Caco-2 (cell line): ENCODE results near the gene TSPAN17. TPM values are rescaled to one million over a fixed set of nuclear protein-coding genes. Genes with fewer than 3 reads are reported as not detected.

ENCODE experiments used
- BruUV-seq: library from RNA; stranded (reverse); fragments of 400-500 nt; replicated peaks from 2 replicates; lab custom pipeline; 2021; lab: Mats Ljungman, UMichigan
- CTCF ChIA-PET: fragments of 300-600 bp; sonication (Branson Sonifier 250); formaldehyde crosslinking; loops from one replicate; lab custom pipeline; 2022; ENCODE audit warnings: antibody characterized with exemption; lab: Charles Lee
- POLR2A ChIA-PET: fragments of 300-600 bp; sonication (Branson Sonifier 250); formaldehyde crosslinking; loops from one replicate; lab custom pipeline; 2022; ENCODE audit warnings: antibody characterized with exemption; lab: Charles Lee
- DNase-seq, 2 experiments: peaks; one replicate each; pipeline versions ENCODE4 v3.0.0 to v3.0.0-alpha.2; 2020 to 2022
- H3K27me3 ChIP-seq: replicated peaks from 2 replicates; pipeline ENCODE4 v1.6.0; 2011; ENCODE audit warnings: low read length; ENCODE audit not compliant: control insufficient read depth, insufficient read depth
- H3K36me3 ChIP-seq: 2 replicates; pipeline ENCODE4 v1.5.1; 2011; ENCODE audit warnings: low read length; ENCODE audit not compliant: control insufficient read depth, insufficient read depth
- H3K4me1 ChIP-seq: fragments of 250-450 bp; sonication (Bioruptor Pico); 2 replicates; pipeline ENCODE4 v1.5.1; 2020; ENCODE audit warnings: mild to moderate bottlenecking
- H3K4me3 ChIP-seq: 2 replicates; pipeline ENCODE4 v1.5.1; 2011; ENCODE audit warnings: low read depth, mild to moderate bottlenecking, control low read depth, low read length
- H3K9me3 ChIP-seq: fragments of 250-450 bp; sonication (Bioruptor Pico); 2 replicates; pipeline ENCODE4 v1.5.1; 2020; ENCODE audit warnings: mild to moderate bottlenecking, moderate library complexity
- H3K27ac Mint-ChIP-seq: one replicate; pipeline ENCODE4 v1.8.0; 2022; ENCODE audit warnings: mixed read lengths; ENCODE audit not compliant: unreplicated experiment
- H3K27me3 Mint-ChIP-seq: one replicate; pipeline ENCODE4 v1.8.0; 2022; ENCODE audit warnings: mixed read lengths; ENCODE audit not compliant: insufficient read depth, unreplicated experiment
- H3K36me3 Mint-ChIP-seq: one replicate; pipeline ENCODE4 v1.8.0; 2022; ENCODE audit warnings: mild to moderate bottlenecking, mixed read lengths; ENCODE audit not compliant: insufficient read depth, unreplicated experiment
- H3K4me1 Mint-ChIP-seq: one replicate; pipeline ENCODE4 v1.8.0; 2022; ENCODE audit warnings: low read depth, mixed read lengths; ENCODE audit not compliant: unreplicated experiment
- H3K4me3 Mint-ChIP-seq: one replicate; pipeline ENCODE4 v1.8.0; 2022; ENCODE audit warnings: mild to moderate bottlenecking, moderate library complexity, mixed read lengths; ENCODE audit not compliant: unreplicated experiment
- H3K9me3 Mint-ChIP-seq: one replicate; pipeline ENCODE4 v1.8.0; 2022; ENCODE audit warnings: mixed read lengths; ENCODE audit not compliant: unreplicated experiment
- intact Hi-C: fragments of 100-400 bp; cut with micrococcal nuclease; formaldehyde crosslinking; loops from one replicate; pipeline ENCODE4 v1.10.0; 2022; ENCODE audit not compliant: unreplicated experiment
- total RNA-seq: library from RNA; stranded (reverse); gene quantifications from 2 replicates; pipeline ENCODE4 v1.2.3, GENCODE V29; 2022
- TF ChIP-seq, protein P1 (sequence below), 2 experiments: fragments of 200-600 bp in 1 of 2; IDR thresholded peaks; 1 replicate in 1 of 2; 2 replicates in 1 of 2; pipeline versions ENCODE4 v1.5.1 to v1.8.0; 2011 to 2022; ENCODE audit warnings: antibody characterized with exemption in 1 of 2, control low read depth in 1 of 2, inconsistent platforms in 1 of 2, low read depth in 1 of 2, low read length in 1 of 2, mild to moderate bottlenecking in 1 of 2, moderate library complexity in 1 of 2; ENCODE audit not compliant: insufficient read depth in 1 of 2, severe bottlenecking in 1 of 2, unreplicated experiment in 1 of 2

The TSPAN17 gene
- total RNA-seq, 1 experiment from 2014 or later, result 20.5 TPM

DNA sequence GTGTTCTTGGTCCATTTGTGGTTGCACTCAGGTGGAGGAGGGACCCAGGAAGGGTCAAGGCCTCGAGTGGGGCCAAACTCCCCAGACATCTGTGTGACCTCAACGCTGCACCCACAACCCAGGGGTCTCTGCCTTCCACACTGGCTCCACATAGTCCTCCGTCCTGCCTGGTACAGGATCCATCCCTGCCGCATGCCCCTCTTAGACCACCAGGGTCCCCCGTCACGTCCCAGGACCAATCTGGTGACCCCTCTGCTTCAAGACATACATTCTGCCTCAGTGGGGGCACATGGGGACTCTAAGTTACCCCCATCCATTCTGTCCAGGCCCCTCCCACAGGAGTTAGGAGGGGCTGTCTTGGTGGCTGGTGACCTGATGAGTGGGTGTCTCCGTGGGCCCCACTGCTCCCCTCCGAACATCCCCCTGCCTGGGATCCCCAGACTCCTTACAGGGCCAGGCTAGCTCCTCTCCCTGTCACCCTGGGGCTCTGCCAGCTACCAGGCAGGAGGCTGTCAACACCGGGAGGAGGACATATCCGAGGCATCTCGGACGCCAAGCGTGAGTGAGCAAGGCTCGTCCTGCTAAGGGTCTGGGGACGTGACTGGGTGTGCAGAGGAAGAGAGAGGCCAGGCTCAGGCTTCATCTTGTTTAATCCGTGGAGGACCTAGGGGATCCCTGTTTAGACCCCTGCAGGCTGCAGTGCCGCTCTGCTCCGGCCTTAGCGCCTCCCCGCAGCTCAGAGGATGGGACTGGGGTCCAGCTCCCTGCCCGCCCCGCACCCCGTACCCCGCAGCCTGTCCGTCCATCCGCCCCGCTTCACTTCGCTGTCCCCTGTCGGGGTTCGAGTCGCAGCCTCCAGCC is 32.3 kb downstream of the TSPAN17 start:
- Mint-ChIP-seq H3K9me3 (no peaks in the 10 kb centered on the region), H3K27ac (no peak overlapping the region), H3K27me3 (peaks cover 7% of the 10 kb centered on the region), H3K4me3 (no peak overlapping the region), H3K36me3 (no peaks in the 10 kb centered on the region), H3K4me1 (no peaks in the 10 kb centered on the region)
- Histone ChIP-seq H3K27me3 (no peaks in the 10 kb centered on the region), H3K36me3 (no peaks in the 10 kb centered on the region), H3K4me3 (no peak overlapping the region), H3K9me3 (no peaks in the 10 kb centered on the region; the same call in 1 of the 2 replicates), H3K4me1 (no peaks in the 10 kb centered on the region)
- intact Hi-C loops, result no loop called here
- TF ChIP-seq, protein P1, sequence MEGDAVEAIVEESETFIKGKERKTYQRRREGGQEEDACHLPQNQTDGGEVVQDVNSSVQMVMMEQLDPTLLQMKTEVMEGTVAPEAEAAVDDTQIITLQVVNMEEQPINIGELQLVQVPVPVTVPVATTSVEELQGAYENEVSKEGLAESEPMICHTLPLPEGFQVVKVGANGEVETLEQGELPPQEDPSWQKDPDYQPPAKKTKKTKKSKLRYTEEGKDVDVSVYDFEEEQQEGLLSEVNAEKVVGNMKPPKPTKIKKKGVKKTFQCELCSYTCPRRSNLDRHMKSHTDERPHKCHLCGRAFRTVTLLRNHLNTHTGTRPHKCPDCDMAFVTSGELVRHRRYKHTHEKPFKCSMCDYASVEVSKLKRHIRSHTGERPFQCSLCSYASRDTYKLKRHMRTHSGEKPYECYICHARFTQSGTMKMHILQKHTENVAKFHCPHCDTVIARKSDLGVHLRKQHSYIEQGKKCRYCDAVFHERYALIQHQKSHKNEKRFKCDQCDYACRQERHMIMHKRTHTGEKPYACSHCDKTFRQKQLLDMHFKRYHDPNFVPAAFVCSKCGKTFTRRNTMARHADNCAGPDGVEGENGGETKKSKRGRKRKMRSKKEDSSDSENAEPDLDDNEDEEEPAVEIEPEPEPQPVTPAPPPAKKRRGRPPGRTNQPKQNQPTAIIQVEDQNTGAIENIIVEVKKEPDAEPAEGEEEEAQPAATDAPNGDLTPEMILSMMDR (IDR thresholded peaks at IDR 0.05; ENCODE audit: insufficient read depth in 1 of 2, low read depth in 1 of 2, low read length in 1 of 2, severe bottlenecking in 1 of 2, unreplicated experiment in 1 of 2), result no peak
- no peak for DNase-seq
- POLR2A ChIA-PET, result no interaction called here
- CTCF ChIA-PET, result interaction anchor here (2.6 kb wide), 1 partner anchor 19 kb away, joined by 7 read pairs; no protein-coding TSS in a partner anchor
- BruUV-seq, result no TSS peak

DNA sequence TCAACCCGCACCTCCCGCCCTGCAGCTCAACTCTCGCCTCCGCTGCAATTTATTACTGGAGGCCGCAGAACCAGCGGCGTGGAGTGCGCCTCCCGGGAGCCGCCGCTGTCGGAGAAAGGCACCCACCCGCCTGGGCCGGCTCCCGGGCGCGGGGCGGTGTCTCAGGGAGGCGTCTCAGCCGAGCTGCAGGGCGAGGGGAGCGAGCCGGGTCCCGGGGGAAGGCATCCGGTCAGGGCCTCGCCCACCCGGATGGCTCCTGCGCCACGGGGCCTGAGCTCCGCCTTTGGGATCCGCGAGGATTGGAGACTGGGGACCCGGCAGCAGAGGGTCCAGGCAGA is 32.9 kb downstream of the TSPAN17 start:
- CTCF ChIA-PET, result interaction anchor here (2.6 kb wide), 1 partner anchor 20 kb away, joined by 7 read pairs; no protein-coding TSS in a partner anchor
- BruUV-seq, result no TSS peak
- H3K27me3 Mint-ChIP-seq, result peaks cover 10% of the 10 kb centered on the region
- TF ChIP-seq, protein P1 (IDR thresholded peaks at IDR 0.05; ENCODE audit: insufficient read depth in 1 of 2, low read depth in 1 of 2, low read length in 1 of 2, severe bottlenecking in 1 of 2, unreplicated experiment in 1 of 2), result no peak
- no peak for DNase-seq
- no peaks in the 10 kb centered on the region for H3K4me1 Mint-ChIP-seq
- H3K27ac Mint-ChIP-seq, result no peak overlapping the region
- H3K36me3 ChIP-seq, result no peaks in the 10 kb centered on the region
- H3K4me3 Mint-ChIP-seq, result no peak overlapping the region
- no peak overlapping the region for H3K4me3 ChIP-seq
- no peaks in the 10 kb centered on the region for H3K27me3 ChIP-seq
- intact Hi-C loops, result no loop called here
- no peaks in the 10 kb centered on the region for H3K4me1 ChIP-seq
- peaks cover 2% of the 10 kb centered on the region; the same call in 1 of the 2 replicates for H3K9me3 ChIP-seq
- no peaks in the 10 kb centered on the region for H3K36me3 Mint-ChIP-seq
- H3K9me3 Mint-ChIP-seq, result no peaks in the 10 kb centered on the region
- POLR2A ChIA-PET, result no interaction called here

DNA sequence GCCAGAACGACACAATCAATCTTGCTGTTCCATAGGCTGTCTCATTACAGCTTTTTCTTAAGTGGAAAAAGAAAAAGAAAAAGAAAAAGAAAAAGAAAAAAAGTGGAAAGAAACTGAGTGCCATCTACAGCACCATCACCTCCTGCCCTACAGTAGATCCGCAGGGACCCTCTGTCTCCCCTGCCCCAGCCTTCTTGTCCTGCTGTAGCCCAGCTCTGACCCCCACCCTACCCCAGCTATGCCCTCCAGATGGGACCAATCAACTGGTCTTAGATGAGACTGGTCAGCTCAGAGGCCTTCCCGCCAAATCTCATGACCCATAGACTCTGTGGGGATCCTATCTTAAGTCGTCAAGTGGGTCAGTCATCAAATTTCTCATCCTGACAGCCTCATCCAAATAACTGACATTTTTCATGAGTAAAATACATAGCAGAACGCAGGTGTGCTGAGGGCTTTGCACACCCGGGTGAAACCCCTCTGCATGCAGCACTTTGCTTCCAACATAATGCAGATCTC is 34.8 kb downstream of the TSPAN17 start:
- no peak for DNase-seq
- no peak overlapping the region for H3K27ac Mint-ChIP-seq
- H3K4me1 Mint-ChIP-seq, result no peaks in the 10 kb centered on the region
- intact Hi-C loops, result no loop called here
- H3K36me3 ChIP-seq, result no peaks in the 10 kb centered on the region
- H3K9me3 ChIP-seq, result peaks cover 4% of the 10 kb centered on the region
- CTCF ChIA-PET, result interaction anchor here (2.6 kb wide), 1 partner anchor 21 kb away, joined by 7 read pairs; no protein-coding TSS in a partner anchor
- H3K27me3 ChIP-seq, result no peaks in the 10 kb centered on the region
- BruUV-seq, result no TSS peak
- H3K4me1 ChIP-seq, result no peaks in the 10 kb centered on the region
- H3K27me3 Mint-ChIP-seq, result peaks cover 11% of the 10 kb centered on the region
- no peaks in the 10 kb centered on the region for H3K9me3 Mint-ChIP-seq
- no peaks in the 10 kb centered on the region for H3K36me3 Mint-ChIP-seq
- TF ChIP-seq, protein P1 (IDR thresholded peaks at IDR 0.05; ENCODE audit: insufficient read depth in 1 of 2, low read depth in 1 of 2, low read length in 1 of 2, severe bottlenecking in 1 of 2, unreplicated experiment in 1 of 2), result no peak
- no peak overlapping the region for H3K4me3 ChIP-seq
- POLR2A ChIA-PET, result no interaction called here
- no peak overlapping the region for H3K4me3 Mint-ChIP-seq
